MCF 10A (cell line): ENCODE data around the gene C2orf74. TPM values are rescaled to one million over a fixed set of nuclear protein-coding genes. Genes with fewer than 3 reads are reported as not detected.

Source experiments
- BruUV-seq: library from RNA; stranded (reverse); fragments of 400-500 nt; replicated peaks from 2 replicates; lab custom pipeline; 2021; lab: Mats Ljungman, UMichigan
- CTCF ChIA-PET: fragments of 300-600 bp; sonication (Branson Sonifier 250); formaldehyde crosslinking; extraction: SDS; loops from one replicate; lab custom pipeline; 2021; ENCODE audit warnings: antibody characterized with exemption, inconsistent platforms; lab: Yijun Ruan, JAX
- POLR2A ChIA-PET: fragments of 300-600, 350-650 bp; sonication (Branson Sonifier 250); formaldehyde crosslinking; extraction: SDS; loops from one replicate; lab custom pipeline; 2020; ENCODE audit warnings: antibody characterized with exemption, inconsistent platforms; lab: Yijun Ruan, JAX
- DNase-seq: peaks from one replicate; pipeline ENCODE4 v3.0.0-alpha.2; 2018; ENCODE audit not compliant: unreplicated experiment
- H3K27ac Mint-ChIP-seq: one replicate; pipeline ENCODE4 v1.8.0; 2022; ENCODE audit warnings: mild to moderate bottlenecking, low read depth, mixed read lengths; ENCODE audit not compliant: unreplicated experiment
- H3K27me3 Mint-ChIP-seq: one replicate; pipeline ENCODE4 v1.8.0; 2022; ENCODE audit warnings: mixed read lengths; ENCODE audit not compliant: insufficient read depth, unreplicated experiment
- H3K36me3 Mint-ChIP-seq: one replicate; pipeline ENCODE4 v1.8.0; 2022; ENCODE audit warnings: mild to moderate bottlenecking, moderate library complexity, mixed read lengths; ENCODE audit not compliant: insufficient read depth, unreplicated experiment
- H3K4me1 Mint-ChIP-seq: one replicate; pipeline ENCODE4 v1.8.0; 2022; ENCODE audit warnings: mixed read lengths; ENCODE audit not compliant: insufficient read depth, unreplicated experiment
- H3K4me3 Mint-ChIP-seq: one replicate; pipeline ENCODE4 v1.8.0; 2022; ENCODE audit warnings: mild to moderate bottlenecking, moderate library complexity, mixed read lengths; ENCODE audit not compliant: unreplicated experiment
- H3K9me3 Mint-ChIP-seq: one replicate; pipeline ENCODE4 v1.8.0; 2022; ENCODE audit warnings: mixed read lengths; ENCODE audit not compliant: unreplicated experiment
- intact Hi-C: fragments of 100-400 bp; cut with micrococcal nuclease; formaldehyde crosslinking; loops from 2 replicates; pipeline ENCODE4 v1.14.1; 2022
- total RNA-seq: library from RNA; stranded (reverse); gene quantifications from 2 replicates; pipeline ENCODE4 v1.2.3, GENCODE V29; 2022
- TF ChIP-seq, protein P1 (sequence below): fragments of 200-600 bp; IDR thresholded peaks from one replicate; pipeline ENCODE4 v1.8.0; 2022; ENCODE audit warnings: antibody characterized with exemption, mild to moderate bottlenecking; ENCODE audit not compliant: unreplicated experiment

The C2orf74 gene
- total RNA-seq, 1 experiment from 2014 or later: 29.7 TPM

DNA sequence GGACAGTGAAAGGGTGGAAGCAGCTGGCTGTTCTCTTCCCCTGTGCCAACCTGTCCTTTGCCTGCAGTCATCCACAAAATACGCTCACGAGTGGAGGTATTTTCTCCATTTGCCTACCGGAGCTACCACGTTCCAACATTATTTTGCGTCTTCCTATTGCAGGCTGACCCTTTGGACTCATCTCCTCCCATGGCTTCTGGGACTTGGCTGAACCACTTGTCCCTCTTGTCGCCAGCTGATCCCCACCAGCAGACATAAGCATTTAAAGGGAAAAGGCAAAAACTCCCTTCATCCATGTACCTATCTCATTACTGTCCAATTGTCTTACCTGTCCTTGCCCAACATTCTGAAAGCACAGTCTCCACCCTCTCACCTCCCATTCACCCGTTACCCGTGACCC lies 13.0 kb downstream of the C2orf74 start:
- Mint-ChIP-seq H3K27ac (no peak overlapping the region), H3K4me3 (no peak overlapping the region)

DNA sequence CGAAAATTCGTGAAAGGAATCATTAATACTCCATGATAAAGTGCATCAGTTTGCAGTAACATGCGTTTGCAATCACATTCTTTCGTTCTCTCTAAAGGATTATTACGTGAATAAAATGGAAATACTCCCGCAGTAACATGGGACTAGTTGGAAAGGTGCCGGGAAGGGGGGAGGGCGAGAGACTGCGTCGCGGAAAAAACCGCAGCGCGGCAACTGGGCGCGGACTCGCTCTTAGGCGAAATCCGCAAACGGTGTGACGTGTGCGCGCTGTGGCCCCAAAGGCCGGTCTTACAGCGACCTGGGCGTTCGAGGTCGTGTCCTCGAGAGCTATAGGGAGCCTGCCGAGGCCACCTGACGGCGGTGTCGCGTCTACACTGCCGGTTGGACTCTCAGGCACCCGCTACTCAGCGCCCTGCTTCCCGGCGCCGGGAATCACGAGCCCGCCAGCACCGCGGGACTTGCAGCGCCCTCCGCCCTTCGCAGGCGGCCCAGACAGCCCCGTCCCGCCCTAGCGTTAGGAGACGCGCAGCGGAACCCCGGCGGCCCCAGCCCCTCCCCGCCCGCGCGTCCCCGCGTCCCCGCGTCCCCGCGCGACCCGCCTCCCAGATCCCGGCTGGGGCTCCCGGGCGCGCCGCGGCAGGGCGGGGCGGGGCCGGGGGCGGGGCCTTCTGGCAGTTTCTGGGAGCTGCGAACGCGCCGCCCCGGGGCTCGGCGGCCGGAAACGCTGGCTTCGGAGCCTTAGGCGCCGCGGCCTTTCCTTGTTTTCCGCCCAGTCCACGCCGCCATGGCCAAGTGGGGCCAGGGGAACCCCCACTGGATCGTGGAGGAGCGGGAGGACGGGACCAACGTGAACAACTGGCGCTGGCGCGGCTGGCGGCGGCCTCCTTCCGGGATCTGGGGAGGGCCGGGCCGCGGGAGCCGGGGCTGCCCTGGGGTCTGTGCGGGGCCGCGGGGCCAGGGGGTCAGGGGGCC lies 15.1 kb downstream of the C2orf74 start:
- ChIA-PET POLR2A (interaction anchor here (0.6 to 5.7 kb wide), 25 partner anchors 10 to 710 kb away, joined by 3 to 56 read pairs (median 5); partner anchors contain the start of genes C2orf74, PEX13, PUS10 and XPO1), CTCF (interaction anchor here (0.5 to 0.9 kb wide), 4 partner anchors 42 to 720 kb away, joined by 3 to 4 read pairs (median 3); partner anchors contain the start of genes PEX13 and PUS10)
- Mint-ChIP-seq H3K4me1 (peaks cover 45% of the 10 kb centered on the region), H3K27ac (peak overlapping the region; percentile 91), H3K4me3 (peak overlapping the region; percentile 81), H3K27me3 (no peaks in the 10 kb centered on the region), H3K36me3 (peaks cover 37% of the 10 kb centered on the region), H3K9me3 (no peaks in the 10 kb centered on the region)
- TSS peak; percentile 58 for BruUV-seq
- peak; percentile 93 for DNase-seq
- intact Hi-C loops: no loop called here
- TF ChIP-seq, protein P1, sequence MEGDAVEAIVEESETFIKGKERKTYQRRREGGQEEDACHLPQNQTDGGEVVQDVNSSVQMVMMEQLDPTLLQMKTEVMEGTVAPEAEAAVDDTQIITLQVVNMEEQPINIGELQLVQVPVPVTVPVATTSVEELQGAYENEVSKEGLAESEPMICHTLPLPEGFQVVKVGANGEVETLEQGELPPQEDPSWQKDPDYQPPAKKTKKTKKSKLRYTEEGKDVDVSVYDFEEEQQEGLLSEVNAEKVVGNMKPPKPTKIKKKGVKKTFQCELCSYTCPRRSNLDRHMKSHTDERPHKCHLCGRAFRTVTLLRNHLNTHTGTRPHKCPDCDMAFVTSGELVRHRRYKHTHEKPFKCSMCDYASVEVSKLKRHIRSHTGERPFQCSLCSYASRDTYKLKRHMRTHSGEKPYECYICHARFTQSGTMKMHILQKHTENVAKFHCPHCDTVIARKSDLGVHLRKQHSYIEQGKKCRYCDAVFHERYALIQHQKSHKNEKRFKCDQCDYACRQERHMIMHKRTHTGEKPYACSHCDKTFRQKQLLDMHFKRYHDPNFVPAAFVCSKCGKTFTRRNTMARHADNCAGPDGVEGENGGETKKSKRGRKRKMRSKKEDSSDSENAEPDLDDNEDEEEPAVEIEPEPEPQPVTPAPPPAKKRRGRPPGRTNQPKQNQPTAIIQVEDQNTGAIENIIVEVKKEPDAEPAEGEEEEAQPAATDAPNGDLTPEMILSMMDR: no peak

More for the DNA sequence above, 13.0 kb downstream of the C2orf74 start:
- no peaks in the 10 kb centered on the region for H3K9me3 Mint-ChIP-seq
- TF ChIP-seq, protein P1: no peak
- H3K36me3 Mint-ChIP-seq: peaks cover 29% of the 10 kb centered on the region
- H3K27me3 Mint-ChIP-seq: no peaks in the 10 kb centered on the region
- peaks cover 25% of the 10 kb centered on the region for H3K4me1 Mint-ChIP-seq
- DNase-seq: no peak
- POLR2A ChIA-PET: interaction anchor here (5.7 kb wide), 1 partner anchor 29 kb away, joined by 56 read pairs; no protein-coding TSS in a partner anchor
- intact Hi-C loops: no loop called here
- CTCF ChIA-PET: interaction anchor here (0.5 to 0.6 kb wide), 2 partner anchors 32 to 464 kb away, joined by 3 to 4 read pairs; no protein-coding TSS in a partner anchor
- no TSS peak for BruUV-seq

DNA sequence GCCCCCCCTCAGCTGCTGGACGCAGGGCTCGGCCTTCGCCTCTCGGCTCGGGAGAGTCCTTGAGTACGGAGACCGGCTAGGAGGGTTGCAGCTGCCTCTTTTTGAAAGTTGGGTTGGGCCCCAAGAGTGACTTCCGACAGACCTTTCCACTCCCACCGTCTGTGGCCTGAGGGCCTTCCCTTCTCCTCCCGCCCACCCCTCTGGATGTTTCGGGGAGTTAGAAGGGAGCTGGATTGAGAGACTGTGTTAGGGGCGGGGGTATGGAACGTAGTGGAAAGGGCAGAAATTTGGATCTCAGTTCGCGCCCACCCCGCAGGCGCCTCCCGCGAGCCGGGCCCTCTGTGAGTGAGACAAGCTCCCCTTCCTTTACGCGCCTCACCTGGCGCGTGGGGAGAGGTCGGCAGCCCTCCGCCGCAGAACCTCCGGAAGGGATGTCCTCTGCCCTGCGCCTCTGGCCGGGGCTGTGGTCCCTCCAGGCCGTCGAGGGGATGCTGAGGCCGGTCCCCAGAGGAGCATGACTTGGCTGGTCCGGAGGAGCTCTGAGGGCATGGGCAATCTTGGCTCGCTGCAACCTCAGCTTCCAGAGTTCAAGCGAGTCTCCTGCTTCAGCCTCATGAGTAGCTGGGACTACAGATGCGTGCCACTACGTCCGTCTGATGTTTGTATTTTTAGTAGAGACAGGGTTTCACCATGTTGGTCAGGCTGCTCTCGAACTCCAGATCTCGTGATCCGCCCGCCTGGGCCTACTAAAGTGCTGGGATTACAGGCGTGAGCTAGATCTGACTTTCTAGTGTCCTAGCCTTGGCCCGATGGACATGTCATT lies 15.9 kb downstream of the C2orf74 start:
- Mint-ChIP-seq H3K27ac (peak overlapping the region; percentile 91), H3K4me1 (peaks cover 45% of the 10 kb centered on the region), H3K27me3 (no peaks in the 10 kb centered on the region), H3K36me3 (peaks cover 46% of the 10 kb centered on the region), H3K4me3 (peak overlapping the region; percentile 81), H3K9me3 (no peaks in the 10 kb centered on the region)
- DNase-seq: peak; percentile 29
- intact Hi-C loops: no loop called here
- ChIA-PET CTCF (interaction anchor here (0.5 to 1.3 kb wide), 7 partner anchors 42 to 728 kb away, joined by 3 to 7 read pairs (median 3); partner anchors contain the start of genes COMMD1, PEX13 and PUS10), POLR2A (interaction anchor here (0.6 to 5.7 kb wide), 21 partner anchors 11 to 709 kb away, joined by 3 to 56 read pairs (median 5); partner anchors contain the start of genes PEX13, PUS10 and XPO1)
- BruUV-seq: TSS peak; percentile 33
- TF ChIP-seq, protein P1: no peak
